ENCODE results near the gene ABCC4.

ABCC4 gene

DNA sequence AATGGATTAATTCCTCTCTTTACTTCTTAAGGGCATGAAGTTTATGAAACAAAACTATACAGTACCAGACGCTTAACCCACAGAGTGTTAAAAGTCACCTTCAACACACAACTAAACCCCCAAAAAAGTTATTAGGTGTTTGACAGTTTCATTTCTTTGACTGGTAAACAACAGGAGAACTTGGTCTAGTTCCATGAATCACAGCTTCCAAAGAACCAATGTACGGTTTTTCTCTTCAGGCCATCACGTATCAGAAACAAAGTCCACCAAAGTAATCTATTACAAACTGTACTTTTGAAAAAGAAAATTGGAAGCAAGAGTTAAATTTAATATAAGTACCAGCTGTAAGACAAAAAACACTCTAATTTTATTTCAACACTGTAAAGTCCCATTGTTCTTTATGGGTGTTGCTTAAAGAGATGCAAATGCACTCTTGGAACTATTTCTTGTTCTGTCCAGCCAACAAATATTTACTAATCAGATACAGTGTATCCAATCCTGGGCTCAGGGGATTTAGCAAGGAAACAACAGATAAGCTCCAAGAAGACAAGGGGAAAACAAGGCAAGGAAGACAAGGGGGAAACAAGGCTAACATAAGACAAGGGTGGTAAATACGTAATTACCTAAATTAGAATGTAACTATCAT lies 149.2 kb downstream of the ABCC4 start:
- DNase-seq: no peak

DNA sequence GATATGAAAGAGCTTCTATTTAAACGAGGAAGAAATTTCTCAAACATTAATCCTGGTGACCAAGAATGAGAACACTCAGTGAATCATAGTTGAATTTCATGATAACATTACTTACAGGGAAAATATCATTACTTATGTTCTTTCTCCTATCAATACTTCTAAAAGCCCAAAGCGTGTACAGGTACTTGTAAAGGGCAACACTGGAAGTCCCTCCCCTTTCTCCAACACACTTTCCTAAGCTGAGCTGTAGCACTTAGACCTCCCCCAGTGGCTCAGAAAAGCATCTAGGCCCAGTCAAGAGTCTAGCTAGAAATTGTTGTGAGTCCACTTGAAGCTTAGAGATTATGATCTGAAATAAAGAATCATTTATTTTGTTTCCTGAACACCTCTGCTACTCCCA lies 150.7 kb downstream of the ABCC4 start:
- DNase-seq: peak; percentile 16

DNA sequence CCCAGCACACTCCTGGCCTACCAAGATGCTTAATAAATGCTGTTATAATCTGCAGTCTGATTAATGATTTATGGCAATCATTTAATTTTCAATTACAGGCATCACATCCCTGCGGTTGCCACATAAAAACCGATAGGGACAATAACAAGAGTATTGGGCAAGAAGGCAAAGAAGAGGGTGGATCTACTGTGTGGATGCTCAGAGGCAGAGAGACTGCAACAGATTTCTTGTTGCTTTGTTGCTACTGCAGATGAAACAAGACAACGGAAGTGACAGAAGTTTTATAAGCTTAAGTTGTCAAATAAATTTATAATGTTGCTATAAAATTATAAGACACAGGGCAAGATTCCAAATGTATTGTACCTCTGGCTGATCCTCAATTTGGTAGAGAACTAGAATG lies 154.8 kb downstream of the ABCC4 start:
- DNase-seq: no peak

DNA sequence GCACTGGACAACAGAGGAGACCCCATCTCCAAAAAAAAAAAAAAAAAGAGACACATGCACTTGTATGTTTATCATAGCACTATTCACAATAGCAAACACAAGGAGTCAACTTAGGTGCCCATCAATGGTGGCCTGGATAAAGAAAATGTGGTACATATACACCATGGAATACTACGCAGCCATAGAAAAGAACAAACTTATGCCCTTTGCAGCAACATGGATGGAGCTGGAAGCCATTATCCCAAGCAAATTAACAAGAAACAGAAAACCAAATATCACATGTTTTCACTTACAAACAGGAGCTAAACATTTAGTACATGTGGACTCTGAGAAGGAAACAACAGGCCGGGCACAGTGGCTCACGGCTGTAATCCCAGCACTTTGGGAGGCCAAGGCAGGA lies 155.7 kb downstream of the ABCC4 start:
- DNase-seq: no peak

DNA sequence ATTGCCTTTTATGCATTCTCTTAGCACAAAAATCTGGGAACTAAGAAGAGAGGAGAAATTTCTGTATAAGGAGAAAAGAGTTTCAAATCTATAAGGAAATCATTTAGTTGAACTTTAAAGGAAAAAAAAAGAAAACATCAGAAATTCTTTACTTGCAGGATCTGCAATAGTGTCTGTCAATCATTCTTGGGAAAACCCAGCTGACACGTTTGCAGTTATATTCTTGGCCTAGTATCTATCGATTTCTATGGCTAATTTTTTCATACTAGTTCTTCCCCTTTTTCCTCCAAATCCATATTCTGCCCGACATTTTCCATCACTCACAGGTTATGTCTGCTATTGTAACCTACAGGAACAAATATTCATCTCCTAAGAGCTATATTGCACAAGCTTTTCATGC lies 160.7 kb downstream of the ABCC4 start:
- DNase-seq: no peak

DNA sequence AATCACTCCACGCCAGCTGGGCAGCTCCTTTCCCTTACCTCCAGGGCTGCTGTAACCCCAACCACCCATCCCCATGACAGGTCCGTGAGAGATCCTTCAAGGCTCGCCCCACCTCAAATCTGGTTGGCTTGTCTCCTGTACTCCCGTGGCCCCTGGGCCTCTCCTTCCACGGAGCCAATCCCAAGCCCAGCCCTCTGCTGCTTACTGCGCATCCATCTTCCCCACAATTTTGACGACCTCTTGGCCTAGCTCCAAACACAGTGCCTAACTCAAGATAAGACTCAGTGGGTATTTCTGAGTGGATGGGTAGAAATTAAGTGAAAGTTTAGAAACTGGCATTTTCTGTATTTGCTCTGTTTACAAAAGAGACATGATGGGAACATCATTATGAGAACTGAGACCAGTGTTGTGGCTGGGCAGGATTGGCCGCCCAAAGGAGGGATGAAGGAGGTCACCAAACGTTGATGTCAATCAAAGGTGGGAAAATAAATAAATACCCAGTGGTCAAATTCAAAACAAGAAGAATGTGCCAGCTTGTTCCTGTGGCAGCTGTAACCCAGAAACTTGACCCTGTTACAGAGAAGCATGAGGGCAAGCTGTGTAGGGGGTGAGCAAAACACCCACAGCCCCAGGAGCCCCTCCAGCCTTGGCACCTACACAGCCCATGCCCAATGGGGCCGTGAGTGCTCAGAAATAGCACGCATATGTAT lies 162.2 kb downstream of the ABCC4 start:
- no peak for DNase-seq

DNA sequence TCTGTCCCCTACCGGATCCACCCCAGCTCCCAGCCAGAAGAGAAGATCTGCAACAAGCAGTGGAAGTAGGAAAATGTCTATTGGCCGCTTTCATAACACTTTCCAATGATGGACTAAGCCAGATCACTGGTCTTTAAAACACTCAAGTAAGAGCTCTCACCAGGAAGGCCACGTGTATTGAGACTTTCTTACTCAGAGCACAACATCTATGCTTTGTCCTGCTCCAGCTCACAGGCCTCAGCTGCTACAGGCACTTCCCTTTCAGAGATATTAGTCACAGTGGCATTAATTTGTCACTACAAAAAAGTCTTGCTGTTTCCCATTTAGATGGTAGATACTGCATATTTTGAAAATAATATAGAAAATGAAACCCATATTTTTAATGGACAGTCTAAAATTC lies 164.2 kb downstream of the ABCC4 start:
- peak; percentile 62 for DNase-seq

DNA sequence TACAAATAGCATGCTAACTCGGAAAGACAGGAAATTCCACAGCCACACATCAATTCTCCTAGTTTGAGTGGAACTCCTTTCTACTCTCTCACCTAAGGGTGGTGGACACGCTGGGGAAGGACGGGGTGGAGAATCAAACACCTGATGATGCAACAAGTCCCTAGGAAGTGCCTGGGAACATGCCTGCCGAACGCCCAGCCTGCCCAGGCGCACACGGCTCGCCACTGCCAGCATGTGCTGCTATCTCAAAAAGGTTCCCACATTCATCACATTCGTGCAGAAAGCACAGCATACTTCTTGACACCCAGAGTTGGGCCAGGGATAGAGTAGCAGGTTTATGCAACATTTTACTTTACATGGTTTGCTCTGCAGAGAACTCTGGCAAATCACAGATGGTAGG lies 164.6 kb downstream of the ABCC4 start:
- no peak for DNase-seq

DNA sequence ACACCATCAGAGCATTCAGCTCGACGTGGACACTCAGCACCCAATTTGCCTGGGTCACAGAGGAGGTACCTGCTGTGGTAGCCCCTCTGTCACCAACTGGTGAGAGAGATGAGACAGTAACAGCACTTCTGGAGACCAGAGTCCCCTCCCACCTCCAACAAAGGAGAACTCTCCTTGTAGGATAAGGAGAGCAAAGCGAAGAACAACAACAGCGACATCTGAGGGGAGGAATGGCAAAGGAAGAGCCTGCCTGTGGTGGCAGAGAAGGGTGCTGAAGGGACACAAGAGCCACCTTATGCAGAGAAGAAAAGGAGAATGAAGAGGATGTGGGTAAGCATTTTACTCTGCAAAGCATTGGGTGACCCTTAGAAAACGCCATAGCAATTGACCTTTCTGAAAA lies 167.8 kb downstream of the ABCC4 start:
- DNase-seq: no peak

DNA sequence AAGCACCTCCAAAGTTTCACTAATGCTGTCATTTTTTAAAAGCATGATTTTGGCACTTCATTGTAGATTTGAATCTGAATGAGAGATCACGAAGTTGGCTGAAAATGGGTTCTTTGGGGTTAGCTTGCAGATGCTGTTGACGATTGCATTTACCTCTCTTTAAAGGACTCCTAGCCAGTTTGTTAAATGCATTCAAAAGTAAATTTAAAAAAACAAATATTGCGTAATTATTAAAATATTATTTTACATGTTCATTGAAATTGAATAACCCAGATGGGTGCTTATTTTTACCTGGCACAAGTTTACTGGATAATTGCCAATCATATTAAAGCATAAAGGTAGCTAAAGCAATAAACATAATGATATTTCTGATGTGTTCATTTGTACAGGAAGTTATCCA lies 172.2 kb downstream of the ABCC4 start:
- no peak for DNase-seq

DNA sequence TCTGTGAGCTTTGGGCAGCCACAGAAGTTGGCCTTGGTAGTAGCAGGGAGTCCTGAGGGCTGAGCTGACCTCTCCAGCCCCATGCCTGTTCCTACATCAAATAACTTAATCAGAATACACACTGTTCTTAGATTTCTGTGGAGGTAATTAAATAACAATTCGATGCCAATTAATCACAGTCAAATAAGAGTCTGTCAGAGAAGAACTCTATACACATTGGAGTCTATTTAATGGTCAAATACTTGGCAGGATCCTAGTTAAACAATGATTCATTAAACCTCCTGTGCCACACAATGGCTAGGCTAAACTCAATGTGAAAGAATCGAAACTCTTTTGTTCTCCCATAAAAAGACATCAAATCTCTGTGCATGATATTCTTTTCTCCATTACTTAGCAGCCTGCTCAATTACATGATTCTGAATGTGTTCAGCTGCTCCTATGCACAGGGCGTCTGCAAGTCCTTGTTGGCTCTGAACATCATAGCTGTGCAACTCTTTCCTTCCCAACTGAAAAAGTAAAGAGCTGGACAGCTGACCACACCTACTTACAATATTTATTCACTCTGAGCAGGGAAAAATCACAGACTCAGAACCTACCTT lies 173.1 kb downstream of the ABCC4 start:
- DNase-seq: no peak

DNA sequence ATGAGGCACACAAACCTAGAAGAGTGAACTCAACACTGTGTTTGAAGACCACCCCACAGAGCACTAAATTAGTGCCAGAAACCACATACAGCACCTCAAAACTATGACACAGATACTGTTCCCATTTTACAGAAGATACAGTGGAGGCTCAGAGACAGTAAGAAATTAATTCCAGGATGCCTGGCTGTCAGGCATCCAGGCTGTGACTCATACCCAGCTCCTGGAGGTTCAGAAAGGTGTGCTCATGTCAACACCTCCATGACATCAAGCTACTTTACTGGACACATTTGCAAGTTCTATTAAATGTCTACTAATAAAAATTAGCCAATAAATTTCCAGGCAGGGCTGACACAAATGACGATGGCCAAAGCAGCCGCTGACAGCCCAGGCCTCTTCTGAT lies 176.3 kb downstream of the ABCC4 start:
- DNase-seq: no peak

DNA sequence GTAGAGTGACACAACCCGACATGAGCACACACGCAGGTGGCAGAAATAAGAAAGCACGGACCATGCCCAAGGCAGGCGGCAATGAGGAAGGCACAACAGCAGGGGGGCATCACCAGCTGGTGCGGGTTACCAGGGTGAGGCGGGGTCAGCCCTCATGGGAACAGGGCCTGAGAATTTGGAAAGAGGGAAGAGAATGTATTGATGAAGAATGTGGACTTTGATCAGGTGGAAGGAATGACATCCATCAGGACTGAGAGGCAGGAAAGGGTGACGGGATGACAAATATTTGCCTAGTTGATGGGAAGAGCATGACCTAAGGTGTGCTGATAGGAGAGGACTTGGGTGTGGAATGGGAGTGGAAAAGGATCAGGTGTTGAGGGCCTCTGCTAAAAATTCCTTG lies 177.5 kb downstream of the ABCC4 start:
- no peak for DNase-seq

DNA sequence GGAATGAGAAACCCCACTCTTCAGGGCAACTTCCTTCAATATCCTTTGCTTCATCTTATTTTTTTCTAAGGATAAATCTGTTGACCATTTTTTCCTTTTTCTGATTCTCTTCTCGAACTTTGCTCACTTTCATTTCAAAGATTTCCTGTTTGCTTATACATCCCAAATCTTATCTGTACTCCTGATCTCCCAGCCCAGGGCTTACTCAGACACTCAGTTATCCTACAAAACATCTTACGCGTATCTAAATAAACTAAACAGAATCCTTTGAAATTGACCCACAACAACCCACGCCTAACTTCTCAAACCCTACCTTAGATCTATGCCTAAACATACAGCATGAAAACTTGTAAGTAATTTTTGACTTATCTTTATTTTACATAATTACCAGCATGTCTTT lies 179.2 kb downstream of the ABCC4 start:
- DNase-seq: no peak

DNA sequence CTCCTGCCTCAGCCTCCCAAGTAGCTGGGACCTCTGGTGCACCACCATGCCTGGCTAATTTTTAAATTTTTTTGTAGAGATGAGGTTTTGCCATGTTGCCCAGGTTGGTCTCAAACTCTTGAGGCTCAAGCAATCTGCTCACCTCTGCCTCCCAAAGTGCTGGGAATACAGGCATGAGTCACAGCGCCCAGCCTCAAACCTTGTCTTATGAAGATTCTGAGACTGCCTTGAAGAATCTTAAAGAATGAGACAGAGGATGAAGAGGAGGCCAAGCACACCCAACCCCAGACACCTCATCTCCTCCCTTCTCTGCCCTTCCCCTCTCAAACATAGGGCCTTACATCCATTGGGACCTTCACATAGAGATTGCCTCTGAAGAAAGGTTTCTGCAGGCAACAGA lies 179.7 kb downstream of the ABCC4 start:
- DNase-seq: no peak

DNA sequence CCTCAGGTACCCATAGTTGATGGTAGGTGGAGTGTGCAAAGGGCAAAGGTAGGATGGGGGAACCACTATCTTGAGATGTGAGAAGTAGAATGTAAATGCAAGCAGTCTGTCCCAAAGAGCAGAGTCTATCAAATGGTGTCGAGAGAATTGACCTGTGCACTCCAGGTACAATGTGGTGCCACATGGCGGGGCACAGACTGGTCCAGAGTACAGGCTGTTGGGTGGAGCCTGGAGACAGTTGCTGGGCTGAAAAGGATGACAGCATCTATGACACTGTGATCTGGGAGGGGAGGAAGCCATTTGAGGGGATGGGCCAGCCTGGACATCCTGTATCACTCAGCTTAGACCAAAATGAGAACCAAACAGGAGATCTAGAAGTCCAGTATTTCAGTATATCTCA lies 180.6 kb downstream of the ABCC4 start:
- no peak for DNase-seq

DNA sequence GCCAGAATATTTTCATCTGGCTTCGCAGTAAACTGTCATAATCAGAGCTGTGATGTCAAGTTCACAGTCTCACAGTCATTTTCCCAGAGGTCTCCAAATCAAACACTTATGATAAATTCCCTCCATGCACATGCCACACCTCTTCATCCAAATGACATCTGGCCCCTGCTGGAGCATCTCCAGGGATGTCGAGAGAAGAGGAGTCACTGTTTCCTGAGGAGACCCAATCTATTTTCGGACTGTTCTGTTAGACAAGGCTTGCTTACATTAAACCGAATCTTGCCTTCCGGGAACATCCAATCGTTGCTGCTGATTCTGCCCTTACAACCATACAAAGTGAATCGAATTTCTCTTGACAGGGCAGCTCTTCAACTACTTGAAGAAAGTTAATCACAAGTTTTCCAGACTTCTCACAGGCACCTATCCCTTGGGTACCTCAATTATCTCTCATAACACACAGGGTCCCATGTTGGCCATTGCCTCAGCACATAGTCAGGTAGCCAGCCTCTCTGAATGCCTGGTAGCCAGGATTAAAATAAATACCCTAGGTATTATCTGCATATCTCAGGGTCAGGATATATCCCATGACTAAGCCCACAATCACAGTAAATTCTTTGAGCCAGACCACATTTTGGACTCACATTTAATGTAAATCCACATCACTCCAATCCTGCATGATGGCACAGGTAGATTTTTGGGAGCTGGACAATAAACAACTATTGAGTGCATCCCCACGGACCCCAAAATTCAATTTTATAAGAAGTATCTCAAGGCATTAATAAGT lies 182.5 kb downstream of the ABCC4 start:
- no peak for DNase-seq

DNA sequence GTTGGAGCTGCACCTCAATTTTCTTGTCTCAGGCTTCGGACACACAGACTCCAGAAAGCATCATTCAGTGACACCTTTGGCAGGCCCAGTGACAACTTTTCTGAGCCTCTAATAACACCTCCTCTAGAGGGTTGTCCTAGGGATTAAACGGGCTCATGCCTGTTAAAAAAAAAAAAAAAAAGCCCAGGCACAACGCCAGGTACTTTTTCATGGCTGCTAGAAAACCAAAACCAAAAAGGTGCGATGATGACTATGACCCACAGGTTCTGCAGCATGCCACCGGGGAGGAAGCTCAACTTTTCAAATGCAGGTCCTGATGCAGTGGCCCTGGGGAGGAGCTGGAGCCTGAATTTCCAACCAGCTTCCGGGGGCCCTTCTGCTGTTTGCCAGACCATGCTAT lies 184.2 kb downstream of the ABCC4 start:
- no peak for DNase-seq

DNA sequence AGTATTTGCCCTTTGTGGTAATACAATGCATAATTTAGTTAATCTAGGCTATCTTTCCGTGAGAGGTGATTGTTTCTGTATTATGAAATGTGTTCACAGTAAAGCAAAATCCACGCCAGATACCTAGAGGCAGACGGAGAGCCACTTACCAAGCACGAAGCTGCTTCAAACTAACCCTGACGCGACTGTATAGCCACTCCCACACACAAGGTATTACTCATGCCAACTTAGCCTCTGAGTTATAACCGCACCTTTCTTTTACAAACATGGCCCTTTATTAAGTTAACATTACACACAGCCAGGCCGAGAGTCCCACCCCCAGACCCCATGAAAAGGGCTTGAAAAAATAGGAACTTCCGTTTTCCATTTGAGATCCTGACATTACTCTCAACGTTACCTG lies 185.7 kb downstream of the ABCC4 start:
- DNase-seq: no peak

DNA sequence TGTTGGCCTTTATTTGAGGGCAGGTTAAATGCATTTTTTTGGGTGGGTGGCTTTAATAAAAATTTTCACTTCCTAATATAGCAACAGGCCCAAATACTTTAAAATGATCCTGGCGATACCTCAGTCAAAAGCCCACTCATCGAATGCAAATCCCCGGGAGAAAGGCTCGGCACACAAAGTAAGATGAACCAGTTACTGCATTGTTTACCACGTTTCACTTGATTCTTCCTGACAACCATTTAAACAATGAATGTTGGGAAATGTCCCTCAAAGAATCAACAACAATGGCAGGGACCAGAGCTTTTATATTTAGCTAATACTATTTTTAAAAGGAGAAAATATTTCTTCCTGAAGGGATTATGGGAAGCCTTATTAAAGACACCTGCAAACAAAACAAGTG lies 187.7 kb downstream of the ABCC4 start:
- DNase-seq: no peak

DNA sequence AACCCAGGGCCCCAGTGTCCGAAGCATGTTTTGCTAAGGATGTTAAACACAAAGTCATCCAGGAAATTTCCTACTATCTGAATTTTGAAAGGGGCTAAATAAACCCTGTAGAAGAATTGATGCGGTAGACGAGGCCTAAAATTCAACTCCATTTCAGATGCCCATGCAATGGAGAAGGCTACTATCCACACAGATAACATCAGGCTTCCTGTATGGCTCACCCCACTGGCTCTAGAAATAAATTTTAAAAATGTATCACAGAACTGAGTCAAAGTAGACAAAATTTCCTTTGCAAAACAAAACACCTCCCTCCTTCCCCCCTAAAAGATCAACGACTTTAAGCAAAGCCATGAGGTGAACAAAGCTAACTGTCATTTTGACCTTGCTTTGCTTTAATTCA lies 188.4 kb downstream of the ABCC4 start:
- no peak for DNase-seq

DNA sequence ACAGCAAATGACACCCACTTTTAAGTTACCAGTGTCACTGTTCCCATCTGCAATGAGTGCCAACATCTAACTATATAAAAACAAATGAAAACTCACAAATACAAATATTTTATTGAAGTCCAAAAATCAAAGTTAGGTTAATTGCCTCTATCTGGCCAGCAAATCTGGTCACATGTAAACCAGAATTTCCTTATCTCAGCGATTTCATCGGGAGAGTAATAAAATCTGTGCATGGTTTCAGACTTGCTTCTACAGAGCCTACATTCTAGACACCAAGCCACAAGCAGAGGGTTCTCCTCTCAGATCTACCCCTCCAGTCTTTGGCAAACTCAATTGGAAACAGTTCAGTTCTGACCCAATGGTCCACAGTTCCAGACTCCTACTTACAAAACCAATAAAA lies 189.6 kb downstream of the ABCC4 start:
- DNase-seq: no peak

DNA sequence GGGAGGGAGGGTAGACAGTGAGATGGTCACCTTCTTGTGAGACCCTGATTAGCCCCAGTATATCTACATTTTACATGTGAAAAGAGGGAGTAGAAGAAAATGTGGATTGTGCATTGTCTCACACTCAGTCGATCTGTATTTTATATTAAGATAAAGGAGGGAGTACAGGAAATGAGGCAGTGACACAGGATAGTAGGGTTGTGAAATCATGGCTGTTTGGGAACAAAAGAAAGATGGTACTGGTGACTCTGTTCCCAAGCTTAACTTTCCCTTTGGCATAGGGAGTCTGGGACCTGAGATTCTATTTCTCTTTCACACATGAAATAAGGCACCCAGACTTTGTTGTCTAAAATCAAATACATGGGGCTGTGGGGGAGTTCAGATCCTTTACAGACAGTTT lies 194.7 kb downstream of the ABCC4 start:
- no peak for DNase-seq

Data from activated CD4-positive, alpha-beta T cell treated with anti-CD3 and anti-CD28 coated beads, Interleukin-10, Interleukin-2, amounts not matched to agents 100 ng/mL and 50 ng/mL, durations not matched to agents 16 hours and 8 hours (primary cell).